Activated CD4-positive, alpha-beta memory T cell treated with anti-CD3 and anti-CD28 coated beads for 36 hours (primary cell): ENCODE data around the gene NHS. TPM values are rescaled to one million over a fixed set of nuclear protein-coding genes. Genes with fewer than 3 reads are reported as not detected.

Source experiments
- CTCF ChIA-PET: fragments of 350-600 bp; sonication (Branson Sonifier 250); formaldehyde crosslinking; loops from one replicate; lab custom pipeline; 2021; ENCODE audit warnings: antibody characterized with exemption, inconsistent platforms; lab: Charles Lee
- POLR2A ChIA-PET: fragments of 350-600 bp; sonication (Branson Sonifier 250); formaldehyde crosslinking; loops from one replicate; lab custom pipeline; 2021; ENCODE audit warnings: antibody characterized with exemption; lab: Charles Lee
- DNase-seq: peaks from one replicate; pipeline ENCODE4 v3.0.0-alpha.2; 2020
- H3K27ac Mint-ChIP-seq: one replicate; pipeline ENCODE4 v1.8.0; 2021; ENCODE audit warnings: mixed read lengths
- H3K27me3 Mint-ChIP-seq: one replicate; pipeline ENCODE4 v1.8.0; 2021; ENCODE audit warnings: mixed read lengths
- H3K36me3 Mint-ChIP-seq: one replicate; pipeline ENCODE4 v1.8.0; 2021; ENCODE audit warnings: mixed read lengths
- H3K4me1 Mint-ChIP-seq: one replicate; pipeline ENCODE4 v1.8.0; 2021; ENCODE audit warnings: low read depth, mixed read lengths
- H3K4me3 Mint-ChIP-seq: one replicate; pipeline ENCODE4 v1.8.0; 2021; ENCODE audit warnings: mild to moderate bottlenecking, mixed read lengths
- H3K9me3 Mint-ChIP-seq: one replicate; pipeline ENCODE4 v1.8.0; 2021; ENCODE audit warnings: mixed read lengths
- intact Hi-C: fragments of 100-400 bp; cut with micrococcal nuclease; formaldehyde crosslinking; loops from one replicate; pipeline ENCODE4 v1.15.1; 2023
- total RNA-seq, 2 experiments: library from RNA; stranded (reverse); gene quantifications; one replicate each; pipeline ENCODE4 v1.2.3, GENCODE V29; 2021

NHS gene
- total RNA-seq, 2 experiments from 2014 or later: 4.8 to 5.0 TPM

- no peaks in the 10 kb centered on the region for H3K36me3 Mint-ChIP-seq
- H3K9me3 Mint-ChIP-seq: no peaks in the 10 kb centered on the region
- no peak for DNase-seq
- CTCF ChIA-PET: no interaction called here
- no peak overlapping the region for H3K27ac Mint-ChIP-seq
- peaks cover 2% of the 10 kb centered on the region for H3K4me1 Mint-ChIP-seq
- H3K4me3 Mint-ChIP-seq: no peak overlapping the region
- POLR2A ChIA-PET: no interaction called here
- intact Hi-C loops: loop anchor here (10.0 kb wide), 1 partner anchor 57 kb away; no protein-coding TSS in a partner anchor
- no peaks in the 10 kb centered on the region for H3K27me3 Mint-ChIP-seq
Observed at GRCh38 chrX:17597836-17598439, 222.9 kb downstream of the NHS start.

- Mint-ChIP-seq H3K9me3 (no peaks in the 10 kb centered on the region), H3K36me3 (no peaks in the 10 kb centered on the region), H3K27ac (no peak overlapping the region), H3K27me3 (no peaks in the 10 kb centered on the region), H3K4me3 (no peak overlapping the region), H3K4me1 (no peaks in the 10 kb centered on the region)
- intact Hi-C loops: no loop called here
- ChIA-PET CTCF (no interaction called here), POLR2A (no interaction called here)
- no peak for DNase-seq
Observed at GRCh38 chrX:17601441-17602200, 226.6 kb downstream of the NHS start.

GRCh38 chrX:17602245-17602644 lies 227.2 kb downstream of the NHS start:
- POLR2A ChIA-PET: no interaction called here

GRCh38 chrX:17603196-17603595 lies 228.2 kb downstream of the NHS start:
- ChIA-PET POLR2A (no interaction called here), CTCF (no interaction called here)
- Mint-ChIP-seq H3K4me1 (no peaks in the 10 kb centered on the region), H3K27ac (no peak overlapping the region), H3K4me3 (no peak overlapping the region), H3K27me3 (no peaks in the 10 kb centered on the region), H3K9me3 (no peaks in the 10 kb centered on the region), H3K36me3 (no peaks in the 10 kb centered on the region)
- DNase-seq: no peak
- intact Hi-C loops: no loop called here

More at GRCh38 chrX:17602245-17602644, 227.2 kb downstream of the NHS start:
- no peaks in the 10 kb centered on the region for H3K9me3 Mint-ChIP-seq
- no peaks in the 10 kb centered on the region for H3K27me3 Mint-ChIP-seq
- CTCF ChIA-PET: no interaction called here
- no peaks in the 10 kb centered on the region for H3K4me1 Mint-ChIP-seq
- H3K36me3 Mint-ChIP-seq: no peaks in the 10 kb centered on the region
- H3K4me3 Mint-ChIP-seq: no peak overlapping the region
- H3K27ac Mint-ChIP-seq: no peak overlapping the region
- no peak for DNase-seq
- intact Hi-C loops: no loop called here

- Mint-ChIP-seq H3K9me3 (no peaks in the 10 kb centered on the region), H3K27ac (no peak overlapping the region), H3K4me1 (no peaks in the 10 kb centered on the region), H3K27me3 (peaks cover 3% of the 10 kb centered on the region), H3K36me3 (no peaks in the 10 kb centered on the region), H3K4me3 (no peak overlapping the region)
- intact Hi-C loops: no loop called here
- DNase-seq: no peak
- CTCF ChIA-PET: no interaction called here
- POLR2A ChIA-PET: no interaction called here
Observed at GRCh38 chrX:17605676-17606075, 230.7 kb downstream of the NHS start.

GRCh38 chrX:17606231-17606630 lies 231.2 kb downstream of the NHS start:
- H3K4me1 Mint-ChIP-seq: no peaks in the 10 kb centered on the region
- H3K9me3 Mint-ChIP-seq: no peaks in the 10 kb centered on the region
- H3K4me3 Mint-ChIP-seq: no peak overlapping the region
- no peak for DNase-seq
- no peak overlapping the region for H3K27ac Mint-ChIP-seq
- no peaks in the 10 kb centered on the region for H3K36me3 Mint-ChIP-seq
- POLR2A ChIA-PET: no interaction called here
- intact Hi-C loops: no loop called here
- peaks cover 3% of the 10 kb centered on the region for H3K27me3 Mint-ChIP-seq
- CTCF ChIA-PET: no interaction called here

GRCh38 chrX:17608888-17609287 lies 233.9 kb downstream of the NHS start:
- POLR2A ChIA-PET: no interaction called here
- intact Hi-C loops: no loop called here
- no peaks in the 10 kb centered on the region for H3K36me3 Mint-ChIP-seq

GRCh38 chrX:17610788-17611187 lies 235.8 kb downstream of the NHS start:
- ChIA-PET CTCF (no interaction called here), POLR2A (no interaction called here)
- Mint-ChIP-seq H3K4me1 (peaks cover 19% of the 10 kb centered on the region), H3K4me3 (no peak overlapping the region), H3K36me3 (no peaks in the 10 kb centered on the region), H3K27ac (no peak overlapping the region), H3K27me3 (peaks cover 5% of the 10 kb centered on the region), H3K9me3 (no peaks in the 10 kb centered on the region)
- intact Hi-C loops: no loop called here
- DNase-seq: no peak

More at GRCh38 chrX:17608888-17609287, 233.9 kb downstream of the NHS start:
- no peak for DNase-seq
- no peak overlapping the region for H3K4me3 Mint-ChIP-seq
- no peaks in the 10 kb centered on the region for H3K9me3 Mint-ChIP-seq
- H3K27me3 Mint-ChIP-seq: peaks cover 5% of the 10 kb centered on the region
- CTCF ChIA-PET: no interaction called here
- H3K4me1 Mint-ChIP-seq: peaks cover 9% of the 10 kb centered on the region
- no peak overlapping the region for H3K27ac Mint-ChIP-seq

GRCh38 chrX:17613979-17614588 lies 239.1 kb downstream of the NHS start:
- peaks cover 5% of the 10 kb centered on the region for H3K27me3 Mint-ChIP-seq
- peak; percentile 9 for DNase-seq
- H3K9me3 Mint-ChIP-seq: no peaks in the 10 kb centered on the region
- H3K27ac Mint-ChIP-seq: no peak overlapping the region
- CTCF ChIA-PET: no interaction called here
- intact Hi-C loops: no loop called here
- POLR2A ChIA-PET: no interaction called here
- H3K36me3 Mint-ChIP-seq: no peaks in the 10 kb centered on the region
- H3K4me3 Mint-ChIP-seq: no peak overlapping the region
- peaks cover 19% of the 10 kb centered on the region for H3K4me1 Mint-ChIP-seq

- ChIA-PET CTCF (no interaction called here), POLR2A (no interaction called here)
- Mint-ChIP-seq H3K27ac (no peak overlapping the region), H3K27me3 (peaks cover 2% of the 10 kb centered on the region), H3K4me3 (no peak overlapping the region), H3K4me1 (peaks cover 19% of the 10 kb centered on the region), H3K9me3 (no peaks in the 10 kb centered on the region), H3K36me3 (no peaks in the 10 kb centered on the region)
- no peak for DNase-seq
- intact Hi-C loops: no loop called here
Observed at GRCh38 chrX:17616936-17617335, 241.9 kb downstream of the NHS start.

GRCh38 chrX:17617806-17618205 lies 242.8 kb downstream of the NHS start:
- no peak for DNase-seq
- Mint-ChIP-seq H3K27ac (no peak overlapping the region), H3K4me3 (no peak overlapping the region), H3K9me3 (no peaks in the 10 kb centered on the region), H3K4me1 (peaks cover 13% of the 10 kb centered on the region), H3K27me3 (no peaks in the 10 kb centered on the region), H3K36me3 (no peaks in the 10 kb centered on the region)
- ChIA-PET POLR2A (no interaction called here), CTCF (no interaction called here)
- intact Hi-C loops: no loop called here

GRCh38 chrX:17621566-17622270 lies 246.7 kb downstream of the NHS start:
- no peak for DNase-seq
- POLR2A ChIA-PET: no interaction called here
- Mint-ChIP-seq H3K4me3 (no peak overlapping the region), H3K27me3 (no peaks in the 10 kb centered on the region), H3K36me3 (no peaks in the 10 kb centered on the region), H3K27ac (no peak overlapping the region), H3K9me3 (no peaks in the 10 kb centered on the region), H3K4me1 (no peaks in the 10 kb centered on the region)
- intact Hi-C loops: no loop called here
- CTCF ChIA-PET: no interaction called here
